Trophoblast cell (in vitro differentiated cells and primary cell): Measurements from ENCODE around the gene SPAG5.

Experiments used
- DNase-seq, 2 donors: peaks; one replicate each; pipeline ENCODE4 v3.0.0-alpha.2; 2016
- H2AFZ ChIP-seq: 2 replicates; pipeline ENCODE4 v1.6.1; 2013; ENCODE audit warnings: low read length, moderate library complexity, mild to moderate bottlenecking; ENCODE audit not compliant: insufficient read depth, poor library complexity
- H2AK5ac ChIP-seq: 2 replicates; pipeline ENCODE4 v1.6.1; 2013; ENCODE audit warnings: mild to moderate bottlenecking, low read length
- H2BK120ac ChIP-seq: 2 replicates; pipeline ENCODE4 v1.6.1; 2013; ENCODE audit warnings: low read length, mild to moderate bottlenecking, moderate library complexity; ENCODE audit not compliant: insufficient read depth, poor library complexity
- H2BK12ac ChIP-seq: 2 replicates; pipeline ENCODE4 v1.6.1; 2013; ENCODE audit warnings: mild to moderate bottlenecking, low read length, moderate library complexity
- H2BK5ac ChIP-seq: 2 replicates; pipeline ENCODE4 v1.6.1; 2013; ENCODE audit warnings: low read length, low read depth, moderate library complexity, mild to moderate bottlenecking; ENCODE audit not compliant: poor library complexity
- H3K14ac ChIP-seq: 2 replicates; pipeline ENCODE4 v1.6.1; 2013; ENCODE audit warnings: mild to moderate bottlenecking, low read length
- H3K18ac ChIP-seq: 2 replicates; pipeline ENCODE4 v1.6.1; 2013; ENCODE audit warnings: mild to moderate bottlenecking, low read length
- H3K23ac ChIP-seq: 2 replicates; pipeline ENCODE4 v1.6.1; 2013; ENCODE audit warnings: low read length
- H3K27ac ChIP-seq: 2 replicates; pipeline ENCODE4 v1.5.1; 2013; ENCODE audit warnings: low read depth, mild to moderate bottlenecking, inconsistent platforms, low read length, moderate library complexity
- H3K27me3 ChIP-seq: 2 replicates; pipeline ENCODE4 v1.6.1; 2013; ENCODE audit warnings: inconsistent platforms, mild to moderate bottlenecking, low read length, moderate library complexity; ENCODE audit not compliant: insufficient read depth
- H3K36me3 ChIP-seq, 2 experiments: 1 replicate in 1 of 2; 2 replicates in 1 of 2; pipeline ENCODE4 v1.6.1; 2013; ENCODE audit warnings: low read length in 2 of 2, mild to moderate bottlenecking in 2 of 2, moderate library complexity in 1 of 2; ENCODE audit not compliant: insufficient read depth in 2 of 2, control insufficient read depth in 1 of 2
- H3K4ac ChIP-seq: 2 replicates; pipeline ENCODE4 v1.6.1; 2013; ENCODE audit warnings: low read depth, mild to moderate bottlenecking, low read length, moderate library complexity
- H3K4me1 ChIP-seq, 2 experiments: 1 replicate in 1 of 2; 2 replicates in 1 of 2; pipeline ENCODE4 v1.6.1; 2013; ENCODE audit warnings: low read length in 2 of 2, mild to moderate bottlenecking in 2 of 2, moderate library complexity in 1 of 2; ENCODE audit not compliant: insufficient read depth in 2 of 2, control insufficient read depth in 1 of 2
- H3K4me2 ChIP-seq: 2 replicates; pipeline ENCODE4 v1.6.1; 2013; ENCODE audit warnings: inconsistent platforms, mild to moderate bottlenecking, low read length, moderate library complexity
- H3K4me3 ChIP-seq: 2 replicates; pipeline ENCODE4 v1.5.1; 2013; ENCODE audit warnings: mild to moderate bottlenecking, low read depth, low read length, inconsistent platforms
- H3K79me1 ChIP-seq: one replicate; pipeline ENCODE4 v1.6.1; 2013; ENCODE audit warnings: low read length
- H3K79me2 ChIP-seq: 2 replicates; pipeline ENCODE4 v1.6.1; 2013; ENCODE audit warnings: low read length, mild to moderate bottlenecking; ENCODE audit not compliant: control insufficient read depth, insufficient read depth, poor library complexity
- H3K9ac ChIP-seq: 2 replicates; pipeline ENCODE4 v1.6.1; 2013; ENCODE audit warnings: mild to moderate bottlenecking, low read length
- H3K9me3 ChIP-seq: 2 replicates; pipeline ENCODE4 v1.6.1; 2013; ENCODE audit warnings: low read depth, mild to moderate bottlenecking, control low read depth, inconsistent platforms, low read length; ENCODE audit not compliant: insufficient read depth
- H4K12ac ChIP-seq: 2 replicates; pipeline ENCODE4 v1.6.1; 2013; ENCODE audit warnings: low read depth, mild to moderate bottlenecking, low read length, moderate library complexity
- H4K8ac ChIP-seq: 2 replicates; pipeline ENCODE4 v1.6.1; 2013; ENCODE audit warnings: low read depth, mild to moderate bottlenecking, low read length, moderate library complexity
- H4K91ac ChIP-seq: one replicate; pipeline ENCODE4 v1.6.1; 2013; ENCODE audit warnings: low read depth, mild to moderate bottlenecking, low read length, moderate library complexity
- WGBS: extraction: QIAGEN DNeasy Blood & Tissue Kit; methylation state at CpG from one replicate; pipeline ENCODE4 v1.1.7; 2013; ENCODE audit warnings: missing lambda C conversion rate; ENCODE audit not compliant: insufficient read length, insufficient coverage; ENCODE audit errors: extremely low coverage; 5-methylcytosine and 5-hydroxymethylcytosine counted together

Gene SPAG5

DNA sequence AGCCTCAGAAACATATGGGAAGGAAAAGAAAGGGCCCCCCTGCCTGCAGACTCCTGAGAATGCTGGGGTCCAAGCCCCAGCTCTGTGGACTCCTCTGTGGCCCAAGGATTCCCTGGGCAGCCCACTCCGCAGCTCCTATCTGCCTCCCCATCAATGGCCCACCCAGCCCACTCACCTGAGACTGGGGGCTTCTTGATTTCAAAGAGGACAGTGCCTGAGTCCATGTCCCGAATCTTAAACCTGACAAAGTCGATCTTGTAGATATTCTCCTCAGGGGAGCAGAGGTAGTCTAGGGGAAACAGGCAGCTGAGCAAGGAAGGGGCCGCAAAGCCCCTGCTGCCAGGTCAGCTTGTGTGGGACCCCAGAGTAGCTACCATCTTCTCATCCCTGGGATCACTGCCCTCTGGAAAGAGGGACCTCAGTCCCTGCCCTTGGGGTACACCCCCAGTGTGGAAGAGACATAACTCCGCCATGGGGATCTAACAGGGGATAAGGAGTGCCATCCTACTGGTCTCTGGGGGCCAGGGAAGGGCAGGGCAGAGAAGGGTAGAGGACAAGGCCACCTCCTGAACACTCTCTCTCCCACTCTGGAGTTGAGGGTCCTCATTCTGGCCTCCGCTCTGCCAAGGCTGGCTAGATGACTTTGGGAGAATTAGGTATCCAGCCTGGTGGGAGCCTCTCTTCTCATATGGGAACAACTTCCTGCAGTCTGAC lies 50.3 kb downstream of the SPAG5 start:
- WGBS, result no CpG with 5 or more reads among the region's 6 CpGs
- Histone ChIP-seq H3K4me1 (peaks cover 8 to 9% of the 10 kb centered on the region in 2 experiments), H3K4me2 (no peak overlapping the region), H3K4me3 (no peak overlapping the region), H3K79me1 (peaks cover 5% of the 10 kb centered on the region), H3K79me2 (peaks cover 5% of the 10 kb centered on the region), H3K14ac (no peak overlapping the region), H2AFZ (no peak overlapping the region), H3K27me3 (no peaks in the 10 kb centered on the region), H3K27ac (no peak overlapping the region), H3K23ac (no peak overlapping the region), H2BK12ac (no peak overlapping the region), H4K8ac (no peak overlapping the region), H4K12ac (no peak overlapping the region), H3K9me3 (peaks cover 2% of the 10 kb centered on the region), H2AK5ac (no peak overlapping the region), H3K4ac (no peak overlapping the region), H2BK120ac (no peak overlapping the region), H3K36me3 (peaks cover 11 to 19% of the 10 kb centered on the region in 2 experiments), H3K18ac (no peak overlapping the region), H4K91ac (no peak overlapping the region), H3K9ac (no peak overlapping the region), H2BK5ac (no peak overlapping the region)
- no peak for DNase-seq

DNA sequence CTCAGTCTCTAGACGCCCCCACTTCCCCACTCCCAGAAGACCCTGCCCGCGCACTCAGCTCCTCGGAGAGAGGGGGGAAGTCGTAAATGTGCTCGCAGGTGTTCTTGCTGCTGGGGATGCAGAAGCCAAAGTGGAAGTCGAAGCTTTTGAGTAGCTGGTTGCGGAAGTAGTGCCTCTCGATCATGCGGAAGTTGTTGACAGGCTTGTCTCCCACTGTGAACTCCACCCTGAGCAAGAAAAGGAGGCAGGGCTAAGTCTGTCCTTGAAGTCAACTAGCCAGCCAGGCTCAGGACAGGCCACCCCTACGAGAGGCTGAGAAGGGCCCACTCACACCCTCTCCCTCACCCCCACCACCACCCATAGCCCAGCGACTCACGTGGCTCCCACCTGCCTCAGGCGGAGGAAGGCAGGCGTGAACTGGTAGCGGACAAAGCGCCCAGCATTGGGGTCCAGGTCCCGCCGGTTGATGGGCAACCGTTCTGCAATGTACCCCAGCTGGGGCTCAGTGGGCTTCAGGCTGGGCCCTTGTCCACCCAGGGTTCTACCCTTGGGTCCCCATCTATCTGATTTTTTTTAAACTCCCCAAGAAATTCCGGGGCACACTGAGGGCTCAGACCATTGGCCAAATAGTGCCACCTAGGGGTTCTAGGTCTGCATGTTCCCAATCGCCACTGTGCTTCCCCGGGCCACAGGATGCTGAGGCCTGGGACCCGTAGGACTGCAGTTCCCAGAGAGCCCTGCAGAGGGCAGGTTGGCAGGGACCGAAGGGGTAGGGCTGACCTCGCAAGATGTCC lies 51.0 kb downstream of the SPAG5 start:
- Histone ChIP-seq H3K9ac (no peak overlapping the region), H3K4me2 (no peak overlapping the region), H4K12ac (no peak overlapping the region), H2BK5ac (no peak overlapping the region), H2BK120ac (no peak overlapping the region), H3K4ac (no peak overlapping the region), H3K18ac (no peak overlapping the region), H3K9me3 (peaks cover 2% of the 10 kb centered on the region), H3K27me3 (no peaks in the 10 kb centered on the region), H3K4me3 (no peak overlapping the region), H3K14ac (no peak overlapping the region), H3K27ac (no peak overlapping the region), H2AK5ac (no peak overlapping the region), H3K79me2 (peaks cover 5% of the 10 kb centered on the region), H3K79me1 (peaks cover 5% of the 10 kb centered on the region), H2AFZ (no peak overlapping the region), H3K36me3 (peaks cover 10 to 15% of the 10 kb centered on the region in 2 experiments), H3K23ac (no peak overlapping the region), H4K91ac (no peak overlapping the region), H3K4me1 (peaks cover 7 to 8% of the 10 kb centered on the region in 2 experiments), H4K8ac (no peak overlapping the region), H2BK12ac (no peak overlapping the region)
- WGBS, result no CpG with 5 or more reads among the region's 26 CpGs
- peak; percentile 32 to 76 for DNase-seq

DNA sequence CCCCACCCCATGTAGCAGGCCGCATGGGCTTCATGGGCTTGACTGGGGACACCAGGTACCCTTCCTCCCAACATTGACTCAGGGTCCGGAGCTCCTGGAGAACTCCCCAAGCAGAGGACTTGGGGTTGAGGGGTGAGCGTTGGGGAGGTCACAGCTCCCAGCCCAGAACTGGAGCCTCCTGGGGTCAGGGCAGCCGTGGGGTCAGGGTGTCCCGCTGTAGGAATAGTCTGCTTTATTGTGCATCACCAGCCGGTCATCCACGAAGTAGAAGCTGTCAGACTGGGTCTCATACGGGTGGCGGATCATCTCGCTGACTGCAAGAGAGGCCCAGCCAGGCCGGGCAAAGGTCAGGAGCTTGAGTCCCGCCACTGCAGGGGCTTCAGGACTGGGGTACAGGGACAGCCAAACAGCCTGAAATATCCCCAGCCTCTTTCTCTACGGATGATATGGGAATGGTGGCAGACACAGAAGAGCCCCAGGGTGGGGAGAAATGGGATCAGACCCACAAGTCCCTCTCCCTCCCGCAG lies 51.7 kb downstream of the SPAG5 start:
- peaks cover 10 to 15% of the 10 kb centered on the region in 2 experiments for H3K36me3 ChIP-seq
- H3K9me3 ChIP-seq, result peaks cover 2% of the 10 kb centered on the region
- H3K4me3 ChIP-seq, result no peak overlapping the region
- no peak overlapping the region for H4K8ac ChIP-seq
- H3K14ac ChIP-seq, result no peak overlapping the region
- H2BK12ac ChIP-seq, result no peak overlapping the region
- no CpG with 5 or more reads among the region's 14 CpGs for WGBS
- peaks cover 3% of the 10 kb centered on the region for H3K79me1 ChIP-seq
- H4K91ac ChIP-seq, result no peak overlapping the region
- no peak overlapping the region for H2BK5ac ChIP-seq
- H2BK120ac ChIP-seq, result no peak overlapping the region
- H3K18ac ChIP-seq, result no peak overlapping the region
- H2AFZ ChIP-seq, result no peak overlapping the region
- H3K27me3 ChIP-seq, result no peaks in the 10 kb centered on the region
- no peak overlapping the region for H2AK5ac ChIP-seq
- no peak overlapping the region for H3K23ac ChIP-seq
- H3K4me2 ChIP-seq, result no peak overlapping the region
- no peak overlapping the region for H3K9ac ChIP-seq
- peaks cover 5 to 6% of the 10 kb centered on the region in 2 experiments for H3K4me1 ChIP-seq
- DNase-seq, result no peak
- no peak overlapping the region for H4K12ac ChIP-seq
- no peak overlapping the region for H3K4ac ChIP-seq
- no peak overlapping the region for H3K27ac ChIP-seq
- peaks cover 3% of the 10 kb centered on the region for H3K79me2 ChIP-seq

GRCh38 chr17:28545787-28546415 lies 52.9 kb downstream of the SPAG5 start:
- no peak for DNase-seq
- Histone ChIP-seq H3K4me1 (no peaks in the 10 kb centered on the region), H3K18ac (no peak overlapping the region), H3K4ac (no peak overlapping the region), H3K27ac (no peak overlapping the region), H3K9ac (no peak overlapping the region), H3K23ac (no peak overlapping the region), H3K4me3 (no peak overlapping the region), H3K27me3 (no peaks in the 10 kb centered on the region), H3K14ac (no peak overlapping the region), H4K8ac (no peak overlapping the region), H2AK5ac (no peak overlapping the region), H3K36me3 (peaks cover 10 to 15% of the 10 kb centered on the region in 2 experiments), H2BK12ac (no peak overlapping the region), H3K9me3 (peaks cover 2% of the 10 kb centered on the region), H3K4me2 (no peak overlapping the region), H3K79me1 (no peaks in the 10 kb centered on the region), H2BK120ac (no peak overlapping the region), H3K79me2 (no peaks in the 10 kb centered on the region), H4K91ac (no peak overlapping the region), H4K12ac (no peak overlapping the region), H2AFZ (no peak overlapping the region), H2BK5ac (no peak overlapping the region)
- no CpG with 5 or more reads among the region's 6 CpGs for WGBS
